DOHH2 (cell line): ENCODE data around the gene EPN2.

ENCODE experiments used
- H3F3A ChIP-seq: fragments of 200-600 bp; sonication (generic), shearing (Covaris generic); 2 replicates; pipeline ENCODE4 v1.6.0; 2016; ENCODE audit warnings: antibody characterized with exemption, mild to moderate bottlenecking; ENCODE audit not compliant: control insufficient read depth, insufficient read depth
- H3K27ac ChIP-seq: fragments of 200-600 bp; sonication (generic); 2 replicates; pipeline ENCODE4 v1.5.1; 2014; ENCODE audit warnings: low read depth, mild to moderate bottlenecking, low read length, moderate library complexity
- H3K27me3 ChIP-seq: fragments of 200-600 bp; sonication (generic); 2 replicates; pipeline ENCODE4 v1.6.1; 2014; ENCODE audit warnings: mild to moderate bottlenecking, low read length, mixed read lengths; ENCODE audit not compliant: control insufficient read depth
- H3K36me3 ChIP-seq: fragments of 200-600 bp; sonication (generic); 2 replicates; pipeline ENCODE4 v1.6.1; 2014; ENCODE audit warnings: mild to moderate bottlenecking, low read length, moderate library complexity, mixed read lengths; ENCODE audit not compliant: control insufficient read depth
- H3K4me1 ChIP-seq: fragments of 200-600 bp; sonication (generic); 2 replicates; pipeline ENCODE4 v1.6.1; 2014; ENCODE audit warnings: mild to moderate bottlenecking, low read length, mixed read lengths; ENCODE audit not compliant: control insufficient read depth
- H3K4me2 ChIP-seq: fragments of 200-600 bp; sonication (generic); 2 replicates; pipeline ENCODE4 v1.6.0; 2014; ENCODE audit warnings: mild to moderate bottlenecking, low read length, moderate library complexity
- H3K4me3 ChIP-seq: fragments of 200-600 bp; sonication (generic); 2 replicates; pipeline ENCODE4 v1.5.1; 2014; ENCODE audit warnings: mild to moderate bottlenecking, low read length, mixed read lengths
- H3K79me2 ChIP-seq: fragments of 200-600 bp; sonication (generic); 2 replicates; pipeline ENCODE4 v1.6.1; 2014; ENCODE audit warnings: mild to moderate bottlenecking, low read length, mixed read lengths; ENCODE audit not compliant: control insufficient read depth
- H3K9me2 ChIP-seq: fragments of 200-600 bp; sonication (generic); replicated peaks from 2 replicates; pipeline ENCODE4 v1.6.1; 2014; ENCODE audit warnings: mild to moderate bottlenecking, low read length, mixed read lengths; ENCODE audit not compliant: control insufficient read depth
- H3K9me3 ChIP-seq: fragments of 200-600 bp; sonication (generic); 2 replicates; pipeline ENCODE4 v1.6.1; 2014; ENCODE audit warnings: antibody characterized with exemption, low read length, mixed read lengths; ENCODE audit not compliant: control insufficient read depth, insufficient read depth
- H4K20me1 ChIP-seq: fragments of 200-600 bp; sonication (generic); 2 replicates; pipeline ENCODE4 v1.6.0; 2014; ENCODE audit warnings: low read depth, mild to moderate bottlenecking, antibody characterized with exemption, low read length, moderate library complexity; ENCODE audit not compliant: control insufficient read depth, insufficient read depth
- EZH2phosphoT487 ChIP-seq: fragments of 200-600 bp; sonication (generic); IDR thresholded peaks from 2 replicates; pipeline ENCODE4 v1.6.1; 2017; ENCODE audit warnings: borderline replicate concordance, mild to moderate bottlenecking, antibody characterized with exemption, low read length, moderate library complexity, mixed read lengths
- TF ChIP-seq, protein P1 (sequence below): fragments of 200-600 bp; sonication (generic); IDR thresholded peaks from one replicate; pipeline ENCODE4 v1.5.1; 2014; ENCODE audit warnings: antibody characterized with exemption, mild to moderate bottlenecking, low read depth, low read length; ENCODE audit not compliant: poor library complexity, severe bottlenecking

The EPN2 gene

DNA sequence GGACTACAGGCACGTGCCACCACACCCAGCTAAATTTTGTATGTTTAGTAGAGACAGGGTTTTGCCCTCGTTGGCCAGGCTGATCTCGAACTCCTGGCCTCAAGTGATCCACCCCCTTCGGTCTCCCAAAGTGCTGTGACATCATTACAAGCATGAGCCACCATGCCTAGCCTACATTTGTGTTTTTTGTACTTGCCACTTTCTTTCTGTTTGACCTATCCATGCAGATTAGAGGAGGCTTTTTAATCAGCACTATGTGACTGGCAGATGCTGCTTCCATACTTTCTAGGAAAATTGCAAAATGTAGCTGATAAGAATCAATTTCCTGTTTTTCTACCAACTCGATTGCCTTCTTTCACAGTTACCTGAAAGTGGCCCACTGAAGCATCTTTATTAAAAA, 68.1 kb downstream of the EPN2 start:
- no peak for TF ChIP-seq EZH2phosphoT487
- TF ChIP-seq, protein P1, sequence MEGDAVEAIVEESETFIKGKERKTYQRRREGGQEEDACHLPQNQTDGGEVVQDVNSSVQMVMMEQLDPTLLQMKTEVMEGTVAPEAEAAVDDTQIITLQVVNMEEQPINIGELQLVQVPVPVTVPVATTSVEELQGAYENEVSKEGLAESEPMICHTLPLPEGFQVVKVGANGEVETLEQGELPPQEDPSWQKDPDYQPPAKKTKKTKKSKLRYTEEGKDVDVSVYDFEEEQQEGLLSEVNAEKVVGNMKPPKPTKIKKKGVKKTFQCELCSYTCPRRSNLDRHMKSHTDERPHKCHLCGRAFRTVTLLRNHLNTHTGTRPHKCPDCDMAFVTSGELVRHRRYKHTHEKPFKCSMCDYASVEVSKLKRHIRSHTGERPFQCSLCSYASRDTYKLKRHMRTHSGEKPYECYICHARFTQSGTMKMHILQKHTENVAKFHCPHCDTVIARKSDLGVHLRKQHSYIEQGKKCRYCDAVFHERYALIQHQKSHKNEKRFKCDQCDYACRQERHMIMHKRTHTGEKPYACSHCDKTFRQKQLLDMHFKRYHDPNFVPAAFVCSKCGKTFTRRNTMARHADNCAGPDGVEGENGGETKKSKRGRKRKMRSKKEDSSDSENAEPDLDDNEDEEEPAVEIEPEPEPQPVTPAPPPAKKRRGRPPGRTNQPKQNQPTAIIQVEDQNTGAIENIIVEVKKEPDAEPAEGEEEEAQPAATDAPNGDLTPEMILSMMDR, result no peak
- no peaks in the 10 kb centered on the region for H3K79me2 ChIP-seq
- peaks cover 67% of the 10 kb centered on the region for H3K4me1 ChIP-seq
- peak overlapping the region; percentile 69 for H3K4me2 ChIP-seq
- no peak overlapping the region for H3K4me3 ChIP-seq
- no peak overlapping the region for H3K27ac ChIP-seq
- peaks cover 68% of the 10 kb centered on the region for H3K27me3 ChIP-seq
- peaks cover 27% of the 10 kb centered on the region for H4K20me1 ChIP-seq
- H3K36me3 ChIP-seq, result no peaks in the 10 kb centered on the region
- peaks cover 15% of the 10 kb centered on the region; the same call in 1 of the 2 replicates for H3F3A ChIP-seq
- no peaks in the 10 kb centered on the region for H3K9me2 ChIP-seq
- no peaks in the 10 kb centered on the region for H3K9me3 ChIP-seq

- Histone ChIP-seq H3F3A (peaks cover 15% of the 10 kb centered on the region; the same call in 1 of the 2 replicates), H3K4me1 (peaks cover 67% of the 10 kb centered on the region), H4K20me1 (peaks cover 27% of the 10 kb centered on the region), H3K79me2 (no peaks in the 10 kb centered on the region), H3K27ac (0 out of 2 replicates have a peak overlapping the region, but pooled peaks have one; percentile 4), H3K27me3 (peaks cover 68% of the 10 kb centered on the region), H3K9me3 (no peaks in the 10 kb centered on the region), H3K36me3 (no peaks in the 10 kb centered on the region), H3K4me3 (peak overlapping the region; percentile 7; the same call in 1 of the 2 replicates), H3K4me2 (peak overlapping the region; percentile 69), H3K9me2 (no peaks in the 10 kb centered on the region)
- TF ChIP-seq, protein P1, result no peak
- no peak for TF ChIP-seq EZH2phosphoT487
These were observed 68.6 kb downstream of the EPN2 start for GRCh38 chr17:19305761-19306159.

DNA sequence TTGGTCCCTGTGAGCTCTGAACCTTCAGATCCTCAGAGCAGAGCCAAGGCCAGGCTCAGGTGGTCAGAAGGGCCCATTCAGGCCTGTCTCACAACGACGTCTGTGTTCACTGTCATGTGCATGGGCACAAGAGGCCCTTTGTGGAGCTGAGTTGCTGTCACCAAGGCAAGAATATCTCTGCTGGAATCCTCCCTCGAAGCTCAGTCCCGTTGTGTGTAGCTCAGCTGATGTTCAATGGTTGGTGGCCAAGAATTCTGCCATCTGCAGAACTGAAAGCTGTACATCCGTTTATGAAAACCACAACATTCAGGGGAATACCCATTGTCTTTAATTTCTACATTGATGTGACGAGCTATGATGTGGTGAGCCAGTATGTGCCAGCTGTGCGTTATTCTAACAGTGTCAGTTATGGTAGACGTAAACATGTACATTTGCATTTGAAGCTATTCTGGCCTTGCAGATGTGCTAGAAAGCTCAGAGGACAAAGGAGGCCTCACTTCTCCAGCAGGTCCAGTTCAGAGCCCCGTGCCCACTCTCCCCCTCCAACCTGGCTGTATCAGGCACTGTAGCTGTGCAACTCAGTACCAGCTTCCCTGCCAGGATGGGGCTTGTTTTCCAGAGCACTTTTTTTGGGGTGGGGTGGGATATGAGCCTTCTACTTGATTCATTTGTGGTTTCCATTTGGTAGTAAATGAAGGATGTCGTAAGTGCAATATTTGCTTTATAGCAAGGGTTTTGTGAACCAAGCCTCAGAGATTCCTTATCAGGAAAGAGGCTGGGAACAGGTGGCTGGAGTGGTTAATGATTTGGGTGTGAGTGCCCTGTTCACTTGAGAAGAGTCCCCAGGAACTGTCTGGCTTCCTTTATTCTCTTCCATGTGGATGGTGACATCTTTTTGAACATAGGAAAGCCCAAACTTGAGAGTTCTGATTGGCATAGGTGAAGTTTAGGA, 69.3 kb downstream of the EPN2 start:
- H3K4me3 ChIP-seq, result peak overlapping the region; percentile 44
- peak overlapping the region; percentile 69 for H3K4me2 ChIP-seq
- no peaks in the 10 kb centered on the region for H3K9me3 ChIP-seq
- H3K9me2 ChIP-seq, result no peaks in the 10 kb centered on the region
- H3K36me3 ChIP-seq, result no peaks in the 10 kb centered on the region
- H3K27me3 ChIP-seq, result peaks cover 65% of the 10 kb centered on the region
- H3F3A ChIP-seq, result peaks cover 15% of the 10 kb centered on the region; the same call in 1 of the 2 replicates
- peak; percentile 90; the same call in 1 of the 2 replicates for TF ChIP-seq EZH2phosphoT487
- TF ChIP-seq, protein P1, result no peak
- H3K79me2 ChIP-seq, result no peaks in the 10 kb centered on the region
- H3K4me1 ChIP-seq, result peaks cover 67% of the 10 kb centered on the region
- H4K20me1 ChIP-seq, result peaks cover 27% of the 10 kb centered on the region
- H3K27ac ChIP-seq, result peak overlapping the region; percentile 12
